ENCODE data around the gene AVPI1.

Gene AVPI1

GRCh38 chr10:97682042-97682441 lies 5.0 kb downstream of the AVPI1 start (continued):
- no peak for TF ChIP-seq ZBTB26 (tag by site-specific recombination; optimal IDR thresholded peaks at IDR 0.05)
- no peak for TF ChIP-seq ZNF514 (tag by site-specific recombination; IDR thresholded peaks at IDR 0.05)
- TF ChIP-seq KLF7 (tag by site-specific recombination; IDR thresholded peaks at IDR 0.05; ENCODE audit: borderline replicate concordance): no peak
- no peak for TF ChIP-seq ZSCAN18 (tag by site-specific recombination; IDR thresholded peaks at IDR 0.05)
- no peak for TF ChIP-seq ZNF747 (tag by site-specific recombination; IDR thresholded peaks at IDR 0.05)
- TF ChIP-seq ZNF626 (tag by site-specific recombination; IDR thresholded peaks at IDR 0.05): no peak
- TF ChIP-seq ZFP37 (tag by site-specific recombination; IDR thresholded peaks at IDR 0.05): no peak
- TF ChIP-seq HIC1 (tag by site-specific recombination; IDR thresholded peaks at IDR 0.05): no peak
- TF ChIP-seq ZNF426 (tag by site-specific recombination; IDR thresholded peaks at IDR 0.05): no peak
- no peak for TF ChIP-seq ZNF433 (tag by site-specific recombination; IDR thresholded peaks at IDR 0.05; ENCODE audit: low read depth)
- no peak for TF ChIP-seq TSHZ1 (tag by site-specific recombination; IDR thresholded peaks at IDR 0.05; ENCODE audit: borderline replicate concordance)

- no peak overlapping the region for H3K4me3 ChIP-seq (ENCODE audit: low read depth, low read length)
- CTCF ChIA-PET: interaction anchor here (0.9 to 7.4 kb wide), 3 partner anchors 24 to 54 kb away, joined by 3 to 119 read pairs (median 67); partner anchors contain the start of gene ZFYVE27
- no peaks in the 10 kb centered on the region for H3K9me3 ChIP-seq (ENCODE audit: control insufficient read depth, insufficient read depth, low read depth, low read length)
- H3K27ac ChIP-seq (ENCODE audit: extremely low read depth, low read depth, low read length): no peak overlapping the region
- H3K36me3 ChIP-seq (ENCODE audit: control insufficient read depth in 2 of 2, insufficient read depth in 1 of 2, low read length in 2 of 2): peaks cover 0 to 48% of the 10 kb centered on the region in 2 experiments; a peak in 2 of 3 replicates
- TF ChIP-seq ZNF629 (tag by site-specific recombination; IDR thresholded peaks at IDR 0.05): no peak
- no peak for TF ChIP-seq AEBP2 (tag by site-specific recombination; IDR thresholded peaks at IDR 0.05; ENCODE audit: borderline replicate concordance)
- no peak for TF ChIP-seq ZNF610 (tag by site-specific recombination; IDR thresholded peaks at IDR 0.05; ENCODE audit: borderline replicate concordance)
- POLR2A ChIA-PET: interaction anchor here (0.6 kb wide), 1 partner anchor 16 kb away, joined by 7 read pairs; no protein-coding TSS in a partner anchor
- H3K4me1 ChIP-seq (ENCODE audit: control insufficient read depth, insufficient read depth, low read length): peaks cover 3% of the 10 kb centered on the region; the same call in 1 of the 2 replicates
These were observed 7.4 kb downstream of the AVPI1 start for GRCh38 chr10:97679594-97679993.

Data from HEK293 (cell line).